Measurements from ENCODE around the gene LRRN2. TPM values are rescaled to one million over a fixed set of nuclear protein-coding genes. Genes with fewer than 3 reads are reported as not detected.
"Not testable (repeated sequence)": the region's sequence is repeated elsewhere in the genome, so short reads cannot be mapped to it uniquely, and the experiment has no call there.

Gene LRRN2
- polyA plus RNA-seq, 5 donors, result 1.3 to 4.2 (median 1.9) TPM

DNA sequence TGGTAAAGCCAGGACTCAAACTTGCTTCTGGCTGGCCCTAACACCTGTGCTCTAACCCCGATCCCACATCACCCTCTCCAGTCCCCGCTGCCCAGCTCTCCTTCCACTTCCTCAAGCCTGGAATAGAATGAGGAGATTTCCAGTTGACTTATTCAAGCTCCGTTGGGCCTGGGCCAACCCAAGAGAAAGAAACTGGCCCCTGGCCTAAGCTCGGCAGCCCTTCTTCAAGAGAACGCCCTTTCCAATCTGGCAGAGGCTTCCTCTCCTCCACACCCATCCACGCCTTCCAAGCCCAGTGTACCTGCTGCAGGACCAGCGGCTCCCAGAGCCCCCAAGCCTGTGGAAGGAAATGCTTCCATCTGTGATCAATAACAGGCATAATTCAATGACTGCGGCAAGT is 51.9 kb downstream of the LRRN2 start:
- no peak for DNase-seq

DNA sequence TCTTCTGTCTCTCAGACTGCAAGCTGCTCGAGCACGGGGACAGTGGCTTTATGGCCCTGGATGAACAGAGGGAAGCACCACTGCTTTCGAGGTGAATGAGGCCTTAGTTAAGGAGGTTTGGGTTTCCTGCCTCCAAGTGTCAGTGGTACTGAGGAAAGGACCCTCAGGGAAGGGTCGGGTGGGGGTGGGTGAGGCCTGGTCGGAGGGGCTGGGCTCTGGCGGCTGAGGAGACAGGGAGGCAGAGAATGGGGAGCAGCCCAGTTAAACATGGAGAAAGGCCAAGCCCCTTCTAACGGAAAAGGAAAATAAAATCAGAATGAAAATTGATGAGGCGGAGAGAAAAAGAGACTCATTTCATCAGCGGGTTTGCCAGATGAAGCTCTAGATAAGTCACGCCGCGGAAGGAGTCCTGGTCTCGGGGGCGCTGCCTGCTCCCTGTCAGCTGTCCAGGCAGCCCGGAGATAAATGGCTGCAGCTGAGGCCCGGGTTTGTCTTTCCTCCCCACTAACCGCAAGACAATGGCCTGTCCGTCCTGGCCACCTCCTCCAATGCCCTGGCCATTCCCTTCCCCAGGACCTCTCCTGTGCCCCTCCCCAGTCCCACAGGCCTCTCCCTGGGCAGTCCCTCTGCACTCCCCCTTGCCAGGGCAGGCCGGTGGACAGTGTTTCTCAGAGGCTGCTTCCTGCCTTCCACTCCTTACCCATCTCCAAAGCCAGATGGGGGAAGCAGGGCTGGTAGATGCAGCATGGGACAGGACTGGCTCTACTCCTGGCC is 55.2 kb downstream of the LRRN2 start:
- DNase-seq, result no peak

DNA sequence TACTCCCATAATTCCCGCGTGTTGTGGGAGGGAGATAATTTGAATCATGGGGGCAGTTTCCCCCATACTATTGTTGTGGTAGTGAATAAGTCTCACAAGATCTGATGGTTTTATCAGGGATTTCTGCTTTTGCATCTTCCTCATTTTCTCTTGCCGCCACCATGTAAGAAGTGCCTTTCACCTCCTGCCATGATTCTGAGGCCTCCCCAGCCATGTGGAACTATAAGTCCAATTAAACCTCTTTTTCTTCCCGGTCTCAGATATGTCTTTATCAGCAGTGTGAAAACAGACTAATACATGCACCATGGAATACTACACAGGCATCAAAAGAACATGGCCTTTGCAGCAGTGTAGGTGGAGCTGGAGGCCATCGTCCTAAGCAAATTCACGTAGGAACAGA is 56.1 kb downstream of the LRRN2 start:
- DNase-seq, result not testable (repeated sequence)

DNA sequence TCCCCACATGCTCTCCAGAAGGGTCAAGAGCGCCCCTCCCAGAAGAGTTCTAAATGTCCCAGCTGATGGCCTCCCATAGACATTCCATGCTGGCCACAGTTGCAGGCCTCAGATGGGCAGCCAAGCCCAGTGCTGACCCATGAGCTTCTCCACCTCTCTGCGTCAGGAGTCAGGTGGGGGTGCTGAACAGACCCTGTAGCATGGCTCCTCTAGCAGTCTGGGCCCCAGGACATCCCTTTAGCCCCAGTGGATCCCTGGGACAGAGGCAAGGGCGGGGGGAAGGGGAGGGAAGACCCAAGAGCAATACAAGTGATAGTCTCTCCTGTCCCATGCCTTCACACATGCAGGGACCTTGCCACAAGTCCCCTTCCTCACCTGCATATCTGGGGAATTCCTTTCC is 56.7 kb downstream of the LRRN2 start:
- DNase-seq, result no peak

DNA sequence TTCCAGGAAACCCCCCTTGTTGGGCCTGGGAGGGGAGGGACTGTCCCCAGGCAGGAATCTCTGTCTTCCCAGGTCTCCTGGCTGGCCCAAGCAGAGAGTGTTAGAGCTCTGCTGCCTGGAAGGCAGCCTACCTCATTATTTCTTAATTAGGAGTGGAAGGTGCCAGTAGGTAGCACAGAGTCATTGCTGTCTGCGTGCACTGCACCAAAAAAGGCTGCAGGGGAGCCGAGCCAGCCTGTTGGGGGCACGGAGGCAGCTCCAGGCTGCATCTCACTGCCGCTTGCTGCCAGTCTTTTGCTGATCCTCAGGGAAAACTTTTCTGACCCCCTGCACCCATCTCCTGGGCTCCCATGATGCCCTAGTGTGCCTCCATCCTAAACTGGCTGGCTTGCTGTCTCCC is 58.1 kb downstream of the LRRN2 start:
- no peak for DNase-seq

DNA sequence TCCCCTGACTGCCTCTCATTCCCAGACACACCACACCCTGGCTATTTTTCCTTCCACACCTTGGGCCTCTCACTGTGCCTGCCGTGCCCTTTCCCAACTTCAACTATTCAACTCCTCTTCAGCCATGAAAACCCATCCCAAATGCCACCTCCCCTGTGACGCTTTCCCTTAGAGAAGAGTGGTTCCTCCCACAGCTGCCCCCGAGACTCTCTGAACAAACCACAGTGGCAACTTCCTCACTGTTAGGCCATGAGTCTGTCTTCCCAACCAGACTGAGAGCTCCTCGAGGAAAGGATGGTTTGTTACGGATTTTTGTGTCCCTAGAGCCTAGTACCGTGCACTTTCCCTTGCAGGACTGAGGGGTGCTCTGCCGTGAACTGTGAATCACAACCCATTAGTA is 59.2 kb downstream of the LRRN2 start:
- no peak for DNase-seq

- no peak for DNase-seq
Observed at GRCh38 chr1:204624631-204625216, 60.8 kb downstream of the LRRN2 start.

DNA sequence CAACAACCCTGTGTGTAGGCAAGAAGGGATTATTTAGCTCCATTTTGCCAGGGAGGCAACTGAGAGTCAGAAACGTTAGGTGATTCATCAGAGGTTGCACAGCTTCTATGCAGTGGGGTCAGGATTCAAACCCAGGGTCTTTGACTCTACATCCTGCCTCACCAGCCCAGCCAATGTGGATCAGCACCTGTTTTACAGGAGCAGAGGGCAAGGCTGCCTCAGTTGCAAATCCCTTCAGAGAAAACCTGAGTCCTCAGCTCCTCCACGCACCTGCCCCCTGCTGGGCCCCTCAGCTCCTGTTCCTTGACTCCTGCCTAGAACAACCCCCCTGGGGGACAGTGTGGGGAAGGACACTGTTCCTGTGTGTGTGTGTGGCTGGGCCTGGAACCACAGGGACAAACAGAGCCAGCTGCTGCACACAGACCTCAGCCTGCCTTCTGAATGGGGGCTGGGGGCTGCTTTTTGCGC is 61.6 kb downstream of the LRRN2 start:
- no peak for DNase-seq

GRCh38 chr1:204623365-204623893 is 62.1 kb downstream of the LRRN2 start:
- DNase-seq, result no peak

DNA sequence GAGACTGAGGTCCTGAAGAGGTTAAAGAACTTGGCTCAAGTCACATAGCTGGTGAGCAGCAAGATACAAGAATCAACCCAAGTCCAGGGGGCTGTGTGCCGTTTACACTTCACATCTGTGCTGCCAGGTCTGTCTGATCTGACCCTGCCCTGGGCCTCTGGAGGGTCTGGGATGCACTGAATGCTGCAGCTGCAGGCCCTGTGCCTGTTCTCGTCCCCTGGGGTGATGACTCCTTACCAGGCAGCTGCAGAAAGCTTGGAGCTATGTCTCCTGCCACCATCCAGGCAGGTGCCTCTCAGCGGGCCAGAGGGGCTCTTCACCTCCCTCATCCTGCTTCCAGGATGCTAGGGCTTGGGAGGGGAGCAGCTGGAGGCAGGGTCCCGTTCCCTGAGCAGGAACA is 63.5 kb downstream of the LRRN2 start:
- DNase-seq, result no peak

DNA sequence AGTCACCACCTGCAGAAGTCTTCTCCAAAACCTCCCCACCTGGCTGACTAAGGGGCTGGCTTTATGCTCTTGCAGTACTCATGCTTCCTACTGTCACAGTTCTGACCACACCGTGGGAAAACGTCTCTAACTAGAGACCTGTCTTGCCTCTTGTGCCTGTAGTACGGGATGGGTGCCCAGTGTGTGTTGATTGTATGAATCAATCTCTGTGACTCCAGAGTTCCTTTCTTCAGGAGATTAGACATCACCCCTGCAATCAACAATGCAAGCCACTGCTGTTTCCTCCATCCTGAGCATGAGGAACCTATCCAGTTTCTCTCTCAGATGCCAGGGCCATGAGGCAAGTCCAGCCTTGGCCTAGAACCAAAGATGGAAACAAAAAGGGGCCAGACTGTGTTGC is 64.1 kb downstream of the LRRN2 start:
- DNase-seq, result no peak

DNA sequence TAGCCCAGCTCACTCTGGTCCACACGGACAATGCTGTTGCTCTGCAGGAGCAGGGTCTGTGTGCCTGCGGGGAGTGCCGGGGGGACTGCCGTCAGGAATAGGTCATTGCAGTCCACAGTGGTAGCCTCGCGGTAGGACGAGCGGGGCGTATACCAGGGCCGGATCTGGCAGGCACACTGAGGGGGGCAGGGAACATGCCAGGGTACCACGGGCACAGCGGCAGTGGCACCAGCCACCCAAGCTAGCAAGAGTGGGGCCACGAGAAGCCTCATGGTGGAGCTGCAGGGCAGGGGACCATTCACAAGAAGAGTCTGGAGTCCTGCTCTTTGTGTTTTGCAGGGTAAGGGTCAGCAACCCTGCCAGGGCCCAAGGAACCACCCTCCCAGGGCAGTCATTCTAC is 65.8 kb downstream of the LRRN2 start:
- DNase-seq, result no peak

GRCh38 chr1:204618148-204618760 is 67.3 kb downstream of the LRRN2 start:
- DNase-seq, result no peak

DNA sequence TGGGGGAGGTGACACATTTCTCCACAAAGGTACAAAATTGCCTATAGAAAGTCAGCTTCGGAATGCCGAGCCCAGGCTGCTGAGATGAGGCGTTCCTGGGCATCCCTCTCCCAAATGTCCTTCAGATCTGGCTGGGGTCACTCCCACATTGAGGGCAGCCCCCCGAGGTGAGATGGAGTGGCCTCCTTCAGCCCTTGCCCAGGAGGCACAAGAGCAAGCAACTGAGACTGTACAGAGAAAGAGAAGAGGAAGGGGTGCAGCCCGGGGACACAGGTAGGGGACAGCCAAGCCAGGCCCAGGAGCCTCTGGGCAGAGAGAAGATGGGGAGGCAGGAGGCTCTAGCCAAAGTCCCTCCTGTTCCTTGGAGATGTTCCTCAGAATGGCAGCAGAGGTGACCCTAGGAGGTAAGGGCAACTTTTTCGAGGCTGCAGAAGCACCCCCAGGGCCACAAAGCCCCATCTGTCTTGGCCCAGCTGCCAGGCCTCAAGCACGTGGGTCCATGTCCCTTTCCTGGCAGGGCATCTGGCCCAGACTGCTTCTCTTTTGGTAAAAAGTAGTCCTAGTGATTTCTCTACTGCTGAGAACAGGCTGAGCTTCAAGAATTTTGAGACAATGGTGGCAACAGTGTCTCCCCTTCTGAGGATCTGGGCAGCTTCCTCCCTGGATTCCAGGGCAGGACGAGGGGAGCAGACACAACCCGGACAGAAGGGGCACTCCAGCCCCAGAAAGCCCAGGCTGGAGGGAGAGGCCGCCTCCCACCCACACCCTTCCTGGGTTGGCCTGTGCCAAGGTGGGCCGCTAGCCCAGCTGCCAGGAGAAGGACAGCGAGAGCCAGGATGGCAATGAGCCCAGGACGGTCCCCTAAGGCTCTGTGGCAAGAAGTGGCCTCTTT is 68.0 kb downstream of the LRRN2 start:
- DNase-seq, result no peak

- DNase-seq, result no peak
Observed at GRCh38 chr1:204616641-204617040, 68.9 kb downstream of the LRRN2 start.

DNA sequence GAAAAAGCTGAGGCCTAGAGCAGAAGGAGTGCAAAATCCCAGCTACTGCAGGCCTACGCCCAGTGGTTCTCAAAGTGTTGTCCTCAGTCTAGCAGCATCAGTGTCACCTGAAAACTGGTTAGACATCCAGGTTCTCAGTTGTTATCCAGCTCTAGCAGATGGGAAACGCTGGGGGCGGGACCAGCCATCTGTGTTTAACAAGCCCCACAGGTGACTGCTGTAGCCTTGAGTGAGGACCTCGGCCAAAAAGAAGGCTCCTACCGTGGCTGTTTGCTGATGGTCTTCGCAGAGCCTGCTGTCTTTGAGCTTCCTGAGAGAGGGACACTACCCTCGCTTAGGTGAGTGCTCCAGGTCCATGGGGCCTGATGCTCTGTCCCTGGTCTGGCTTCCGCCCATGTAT is 69.7 kb downstream of the LRRN2 start:
- DNase-seq, result no peak

GRCh38 chr1:204613636-204614035 is 71.9 kb downstream of the LRRN2 start:
- no peak for DNase-seq

- no peak for DNase-seq
Observed at GRCh38 chr1:204612326-204612725, 73.2 kb downstream of the LRRN2 start.

DNA sequence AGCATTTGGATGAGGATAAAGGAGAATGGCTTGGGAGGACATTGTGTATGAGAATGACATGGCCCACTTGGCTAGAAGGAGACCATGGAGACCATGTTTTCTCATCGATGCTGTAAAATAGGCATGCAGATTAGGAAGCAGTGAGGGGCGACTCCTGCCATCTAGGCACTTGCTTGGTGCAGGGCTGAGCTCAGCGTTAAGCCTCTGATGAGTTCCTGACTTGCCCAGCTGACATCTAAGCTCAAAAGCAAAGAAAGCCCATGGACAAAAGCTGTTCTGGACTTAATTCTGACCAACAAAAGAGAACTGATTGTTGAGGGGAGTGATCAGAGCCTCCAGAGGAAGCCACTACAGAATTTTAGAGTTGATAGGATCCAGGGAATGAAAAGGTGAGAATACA is 74.5 kb downstream of the LRRN2 start:
- no peak for DNase-seq

GRCh38 chr1:204607910-204608309 is 77.6 kb downstream of the LRRN2 start:
- no peak for DNase-seq

GRCh38 chr1:204605791-204606190 is 79.7 kb downstream of the LRRN2 start:
- DNase-seq, result no peak

Measured in right lung (tissue), 5 donors.